Measurements from ENCODE around the gene TNNC2. TPM values are rescaled to one million over a fixed set of nuclear protein-coding genes. Genes with fewer than 3 reads are reported as not detected.

TNNC2 gene
- polyA plus RNA-seq, 1 donor from 2014 or later: 3.8 TPM

- no peaks in the 10 kb centered on the region for H3K9me3 ChIP-seq (ENCODE audit: low read length)
- no peak overlapping the region for H3K27ac ChIP-seq (ENCODE audit: low read length)
- H3K79me2 ChIP-seq (replicated peaks; ENCODE audit: insufficient read depth, low read length): no peaks in the 10 kb centered on the region
- no peaks in the 10 kb centered on the region for H3K27me3 ChIP-seq (ENCODE audit: insufficient read depth, low read depth, low read length)
- H3K9me2 ChIP-seq (ENCODE audit: insufficient read depth, low read length): no peaks in the 10 kb centered on the region
- TF ChIP-seq POLR2AphosphoS5 (IDR thresholded peaks at IDR 0.05) (no peak), EZH2 (IDR thresholded peaks at IDR 0.05; ENCODE audit: borderline replicate concordance, insufficient read depth, low read length, poor library complexity, severe bottlenecking) (no peak)
- no peaks in the 10 kb centered on the region for H4K20me1 ChIP-seq (ENCODE audit: insufficient read depth)
- no peak overlapping the region for H3K4me3 ChIP-seq (ENCODE audit: low read length)
- no peak overlapping the region for H3K4me2 ChIP-seq (ENCODE audit: low read length)
- H3K9ac ChIP-seq (ENCODE audit: low read length): no peak overlapping the region
- H2AFZ ChIP-seq (ENCODE audit: low read depth, low read length): no peak overlapping the region
- no peaks in the 10 kb centered on the region for H3F3A ChIP-seq (ENCODE audit: insufficient read depth, low read length, poor library complexity, severe bottlenecking)
- no peaks in the 10 kb centered on the region for H3K36me3 ChIP-seq (ENCODE audit: insufficient read depth, low read length)
Measured at GRCh38 chr20:45775411-45775810, 51.7 kb downstream of the TNNC2 start.

- Histone ChIP-seq H2AFZ (ENCODE audit: low read depth, low read length) (no peak overlapping the region), H3K9me3 (ENCODE audit: low read length) (no peaks in the 10 kb centered on the region), H3K36me3 (ENCODE audit: insufficient read depth, low read length) (no peaks in the 10 kb centered on the region), H3F3A (ENCODE audit: insufficient read depth, low read length, poor library complexity, severe bottlenecking) (no peaks in the 10 kb centered on the region), H3K9me2 (ENCODE audit: insufficient read depth, low read length) (no peaks in the 10 kb centered on the region), H4K20me1 (ENCODE audit: insufficient read depth) (no peaks in the 10 kb centered on the region), H3K4me3 (ENCODE audit: low read length) (no peak overlapping the region), H3K79me2 (replicated peaks; ENCODE audit: insufficient read depth, low read length) (no peaks in the 10 kb centered on the region), H3K4me2 (ENCODE audit: low read length) (no peak overlapping the region), H3K27me3 (ENCODE audit: insufficient read depth, low read depth, low read length) (no peaks in the 10 kb centered on the region), H3K27ac (ENCODE audit: low read length) (no peak overlapping the region), H3K9ac (ENCODE audit: low read length) (no peak overlapping the region)
- TF ChIP-seq EP300 (conservative IDR thresholded peaks at IDR 0.05; ENCODE audit: poor library complexity, severe bottlenecking) (no peak), REST (IDR thresholded peaks at IDR 0.05; ENCODE audit: borderline replicate concordance) (no peak), SMC3 (conservative IDR thresholded peaks at IDR 0.05; ENCODE audit: poor library complexity) (no peak), CTCF (IDR thresholded peaks at IDR 0.05; ENCODE audit: poor library complexity, severe bottlenecking) (no peak), EZH2 (IDR thresholded peaks at IDR 0.05; ENCODE audit: borderline replicate concordance, insufficient read depth, low read length, poor library complexity, severe bottlenecking) (no peak), TAF1 (IDR thresholded peaks at IDR 0.05; ENCODE audit: low read depth) (no peak), MXI1 (conservative IDR thresholded peaks at IDR 0.05; ENCODE audit: poor library complexity, severe bottlenecking) (no peak)
Measured at GRCh38 chr20:45774945-45775344, 52.2 kb downstream of the TNNC2 start.

Small RNAs within 50 kb of the gene (small RNA-seq; reads per million reads assigned to genes)
- gene RNU6ATAC38P: 0 to 21.0 (median 1.2) reads per million in 3 experiments

Other genes with a start within 250 kb of the TNNC2 start
- not detected in 2 replicates for gene WFDC8, start 248.0 kb downstream of the TNNC2 start, polyA plus RNA-seq
- gene WFDC10A, start 197.6 kb downstream of the TNNC2 start, polyA plus RNA-seq: not detected in 2 replicates
- gene WFDC9, start 196.0 kb downstream of the TNNC2 start, polyA plus RNA-seq: not detected in 2 replicates
- not detected in 2 replicates for gene WFDC11, start 157.1 kb downstream of the TNNC2 start, polyA plus RNA-seq
- not detected in 2 replicates for gene WFDC13, start 125.3 kb downstream of the TNNC2 start, polyA plus RNA-seq
- gene WFDC10B, start 122.3 kb downstream of the TNNC2 start, polyA plus RNA-seq: not detected in 2 replicates
- not detected in 2 replicates for gene SPINT4, start 105.0 kb downstream of the TNNC2 start, polyA plus RNA-seq
- gene WFDC3, start 35.4 kb downstream of the TNNC2 start, polyA plus RNA-seq: not detected in 2 replicates
- gene DNTTIP1, start 35.4 kb downstream of the TNNC2 start, polyA plus RNA-seq: 35.9 and 43.8 TPM in 2 replicates
- 2.5 and 4.9 TPM in 2 replicates for gene UBE2C, start 14.7 kb downstream of the TNNC2 start, polyA plus RNA-seq
- 7.2 and 14.8 TPM in 2 replicates for gene SNX21, start 6.5 kb upstream of the TNNC2 start, polyA plus RNA-seq
- gene ACOT8, start 30.1 kb upstream of the TNNC2 start, polyA plus RNA-seq: 60.9 and 68.7 TPM in 2 replicates
- 12.3 and 14.3 TPM in 2 replicates for gene ZSWIM3, start 30.3 kb upstream of the TNNC2 start, polyA plus RNA-seq
- 3.3 and 5.5 TPM in 2 replicates for gene ZSWIM1, start 53.9 kb upstream of the TNNC2 start, polyA plus RNA-seq
- gene SPATA25, start 60.3 kb upstream of the TNNC2 start, polyA plus RNA-seq: 1.2 and 5.1 TPM in 2 replicates
- gene NEURL2, start 63.9 kb upstream of the TNNC2 start, polyA plus RNA-seq: 5.0 and 6.3 TPM in 2 replicates
- gene CTSA, start 64.0 kb upstream of the TNNC2 start, polyA plus RNA-seq: 25.7 and 49.7 TPM in 2 replicates
- gene PLTP, start 84.8 kb upstream of the TNNC2 start, polyA plus RNA-seq: 5.3 and 7.0 TPM in 2 replicates
- 21.5 and 28.3 TPM in 2 replicates for gene PCIF1, start 107.4 kb upstream of the TNNC2 start, polyA plus RNA-seq
- 12.8 and 18.9 TPM in 2 replicates for gene ZNF335, start 144.9 kb upstream of the TNNC2 start, polyA plus RNA-seq
- not detected in 2 replicates for gene MMP9, start 181.6 kb upstream of the TNNC2 start, polyA plus RNA-seq
- gene SLC12A5, start 201.9 kb upstream of the TNNC2 start, polyA plus RNA-seq: 53.1 and 74.4 TPM in 2 replicates

Data from neural cell (in vitro differentiated cells).